SU-DHL-6 (cell line): ENCODE measurements around the gene ABCC8.

Experiments used
- H2AFZ ChIP-seq: fragments of 200-600 bp; sonication (generic); 2 replicates; pipeline ENCODE4 v1.6.1; 2014; ENCODE audit warnings: low read depth, mild to moderate bottlenecking, moderate library complexity, mixed read lengths, antibody characterized with exemption, low read length; ENCODE audit not compliant: severe bottlenecking
- H3F3A ChIP-seq: fragments of 200-600 bp; shearing (Covaris generic); 2 replicates; pipeline ENCODE4 v1.6.0; 2016; ENCODE audit warnings: antibody characterized with exemption, mild to moderate bottlenecking; ENCODE audit not compliant: insufficient read depth
- H3K27ac ChIP-seq: fragments of 200-600 bp; sonication (generic); 2 replicates; pipeline ENCODE4 v1.5.1; 2016; ENCODE audit warnings: low read depth, mild to moderate bottlenecking, low read length, moderate library complexity, mixed read lengths
- H3K27me3 ChIP-seq: fragments of 200-600 bp; sonication (generic), shearing (Covaris generic); 2 replicates; pipeline ENCODE4 v1.6.0; 2014; ENCODE audit warnings: mild to moderate bottlenecking, low read length
- H3K36me3 ChIP-seq: fragments of 200-600 bp; sonication (generic); 2 replicates; pipeline ENCODE4 v1.6.1; 2014; ENCODE audit warnings: mild to moderate bottlenecking, low read length, mixed read lengths
- H3K4me2 ChIP-seq: fragments of 300-600, 200-600 bp; shearing (Covaris generic), sonication (generic); 2 replicates; pipeline ENCODE4 v1.6.0; 2014; ENCODE audit warnings: low read length, low read depth, mild to moderate bottlenecking; ENCODE audit not compliant: poor library complexity, severe bottlenecking
- H3K4me3 ChIP-seq: fragments of 200-600 bp; sonication (generic); 2 replicates; pipeline ENCODE4 v1.5.1; 2014; ENCODE audit warnings: antibody characterized with exemption, low read length, mild to moderate bottlenecking, mixed read lengths; ENCODE audit not compliant: insufficient read depth, poor library complexity, severe bottlenecking
- H3K79me2 ChIP-seq: fragments of 200-600 bp; sonication (generic); 2 replicates; pipeline ENCODE4 v1.6.1; 2014; ENCODE audit warnings: mild to moderate bottlenecking, low read length, moderate library complexity; ENCODE audit not compliant: insufficient read depth
- H3K9ac ChIP-seq: fragments of 200-600 bp; sonication (generic); 2 replicates; pipeline ENCODE4 v1.7.0; 2014; ENCODE audit warnings: mild to moderate bottlenecking, low read length
- H3K9me2 ChIP-seq: fragments of 200-600 bp; sonication (generic); replicated peaks from 2 replicates; pipeline ENCODE4 v1.6.1; 2014; ENCODE audit warnings: low read length; ENCODE audit not compliant: insufficient read depth
- H3K9me3 ChIP-seq: fragments of 200-600 bp; sonication (generic); 2 replicates; pipeline ENCODE4 v1.6.1; 2014; ENCODE audit warnings: low read length, mixed read lengths; ENCODE audit not compliant: insufficient read depth
- H4K20me1 ChIP-seq: fragments of 200-600 bp; sonication (generic); 2 replicates; pipeline ENCODE4 v1.6.1; 2014; ENCODE audit warnings: low read depth, mild to moderate bottlenecking, antibody characterized with exemption, low read length, moderate library complexity, mixed read lengths
- CTCF ChIP-seq: fragments of 200-600 bp; sonication (generic); IDR thresholded peaks from one replicate; pipeline ENCODE4 v1.5.1; 2017; ENCODE audit warnings: antibody characterized with exemption, mild to moderate bottlenecking, low read length, moderate library complexity; ENCODE audit not compliant: insufficient read depth, poor library complexity, severe bottlenecking
- EZH2phosphoT487 ChIP-seq: fragments of 200-600 bp; sonication (generic), shearing (Covaris generic); conservative IDR thresholded peaks from 2 replicates; pipeline ENCODE4 v1.6.1; 2018; ENCODE audit warnings: mild to moderate bottlenecking, antibody characterized with exemption, low read length, moderate library complexity, mixed read lengths

ABCC8 gene

DNA sequence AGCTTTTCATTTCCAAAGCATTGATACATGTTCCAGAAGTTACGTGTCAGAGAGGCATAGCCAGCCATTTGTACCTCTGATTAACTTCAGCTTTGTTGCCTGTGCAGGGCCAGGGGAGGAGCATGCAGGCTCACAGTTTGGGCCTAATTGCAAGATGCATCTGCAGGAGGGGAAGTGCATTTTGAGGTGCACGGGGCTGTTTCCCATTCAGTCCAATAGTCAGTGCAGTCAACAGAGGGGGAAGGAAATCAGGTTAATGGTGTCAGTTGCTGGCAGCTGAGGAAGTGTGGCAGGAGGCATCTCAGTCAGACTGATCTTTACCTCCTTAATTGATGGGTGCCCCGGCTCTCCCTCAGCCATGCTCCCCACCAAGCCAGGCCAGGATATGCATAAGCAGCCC lies 39.3 kb downstream of the ABCC8 start:
- no peaks in the 10 kb centered on the region for H3K9me3 ChIP-seq
- H3K79me2 ChIP-seq = no peaks in the 10 kb centered on the region
- H3K36me3 ChIP-seq = no peaks in the 10 kb centered on the region
- H3K27ac ChIP-seq = no peak overlapping the region
- TF ChIP-seq EZH2phosphoT487 = no peak
- no peak for TF ChIP-seq CTCF
- no peak overlapping the region for H3K9ac ChIP-seq
- no peaks in the 10 kb centered on the region for H3K9me2 ChIP-seq
- H2AFZ ChIP-seq = no peak overlapping the region
- H3K27me3 ChIP-seq = no peaks in the 10 kb centered on the region
- no peak overlapping the region for H3K4me2 ChIP-seq
- H4K20me1 ChIP-seq = no peaks in the 10 kb centered on the region
- no peaks in the 10 kb centered on the region for H3F3A ChIP-seq
- H3K4me3 ChIP-seq = no peak overlapping the region

GRCh38 chr11:17434108-17434507 lies 42.5 kb downstream of the ABCC8 start:
- Histone ChIP-seq H3K79me2 (no peaks in the 10 kb centered on the region), H3K4me3 (no peak overlapping the region), H4K20me1 (no peaks in the 10 kb centered on the region), H3K9me2 (no peaks in the 10 kb centered on the region), H3K4me2 (no peak overlapping the region), H2AFZ (no peak overlapping the region), H3F3A (no peaks in the 10 kb centered on the region), H3K9me3 (no peaks in the 10 kb centered on the region), H3K36me3 (no peaks in the 10 kb centered on the region), H3K27me3 (no peaks in the 10 kb centered on the region), H3K27ac (no peak overlapping the region), H3K9ac (no peak overlapping the region)
- TF ChIP-seq EZH2phosphoT487 (no peak), CTCF (no peak)

- Histone ChIP-seq H3K79me2 (no peaks in the 10 kb centered on the region), H3K9me2 (no peaks in the 10 kb centered on the region), H3F3A (no peaks in the 10 kb centered on the region), H3K9me3 (no peaks in the 10 kb centered on the region), H3K4me2 (no peak overlapping the region), H3K27me3 (no peaks in the 10 kb centered on the region), H4K20me1 (no peaks in the 10 kb centered on the region), H3K4me3 (no peak overlapping the region), H2AFZ (no peak overlapping the region), H3K36me3 (no peaks in the 10 kb centered on the region), H3K27ac (no peak overlapping the region), H3K9ac (no peak overlapping the region)
- TF ChIP-seq CTCF = no peak
- no peak for TF ChIP-seq EZH2phosphoT487
Observed at GRCh38 chr11:17432002-17432401, 44.6 kb downstream of the ABCC8 start.

- Histone ChIP-seq H3K79me2 (no peaks in the 10 kb centered on the region), H3K27ac (no peak overlapping the region), H3F3A (no peaks in the 10 kb centered on the region), H3K27me3 (no peaks in the 10 kb centered on the region), H3K9me2 (no peaks in the 10 kb centered on the region), H2AFZ (no peak overlapping the region), H4K20me1 (no peaks in the 10 kb centered on the region), H3K9ac (no peak overlapping the region), H3K4me3 (no peak overlapping the region), H3K9me3 (no peaks in the 10 kb centered on the region), H3K4me2 (no peak overlapping the region), H3K36me3 (no peaks in the 10 kb centered on the region)
- TF ChIP-seq EZH2phosphoT487 (no peak), CTCF (no peak)
Observed at GRCh38 chr11:17431139-17431538, 45.5 kb downstream of the ABCC8 start.
